BLaER1 treated with 17β-estradiol and CSF1 and Interleukin-3, amounts not matched to agents 10 nM and 100 nM (cell line): ENCODE results near the gene ZNF423.

Experiments
- H3K27ac ChIP-seq, 11 experiments: shearing (Covaris generic); formaldehyde crosslinking; 2 replicates each; pipeline ENCODE4 v1.8.1; 2022
- H3K27me3 ChIP-seq, 11 experiments: shearing (Covaris generic); formaldehyde crosslinking; 2 replicates each; pipeline ENCODE4 v1.8.1; 2022
- H3K36me3 ChIP-seq, 11 experiments: shearing (Covaris generic); formaldehyde crosslinking; 2 replicates each; pipeline ENCODE4 v1.8.1; 2022
- H3K4me1 ChIP-seq, 10 experiments: shearing (Covaris generic); formaldehyde crosslinking; 2 replicates each; pipeline ENCODE4 v1.8.1; 2022
- H3K4me2 ChIP-seq, 11 experiments: shearing (Covaris generic); formaldehyde crosslinking; 2 replicates each; pipeline ENCODE4 v1.8.1; 2022
- H3K4me3 ChIP-seq, 10 experiments: shearing (Covaris generic); formaldehyde crosslinking; 2 replicates each; pipeline ENCODE4 v1.8.1; 2022
- H3K9ac ChIP-seq, 11 experiments: shearing (Covaris generic); formaldehyde crosslinking; 2 replicates each; pipeline ENCODE4 v1.8.1; 2022
- H3K9me3 ChIP-seq, 11 experiments: shearing (Covaris generic); formaldehyde crosslinking; replicated peaks in 1 of 11; 2 replicates each; pipeline ENCODE4 v1.8.1; 2022
- H4K20me1 ChIP-seq, 11 experiments: shearing (Covaris generic); formaldehyde crosslinking; 2 replicates each; pipeline ENCODE4 v1.8.1; 2022
- Cebpa-rat ChIP-seq, 11 experiments: shearing (Covaris generic); IDR thresholded peaks; 2 replicates each; pipeline ENCODE4 v1.8.1; 2022

Gene ZNF423

DNA sequence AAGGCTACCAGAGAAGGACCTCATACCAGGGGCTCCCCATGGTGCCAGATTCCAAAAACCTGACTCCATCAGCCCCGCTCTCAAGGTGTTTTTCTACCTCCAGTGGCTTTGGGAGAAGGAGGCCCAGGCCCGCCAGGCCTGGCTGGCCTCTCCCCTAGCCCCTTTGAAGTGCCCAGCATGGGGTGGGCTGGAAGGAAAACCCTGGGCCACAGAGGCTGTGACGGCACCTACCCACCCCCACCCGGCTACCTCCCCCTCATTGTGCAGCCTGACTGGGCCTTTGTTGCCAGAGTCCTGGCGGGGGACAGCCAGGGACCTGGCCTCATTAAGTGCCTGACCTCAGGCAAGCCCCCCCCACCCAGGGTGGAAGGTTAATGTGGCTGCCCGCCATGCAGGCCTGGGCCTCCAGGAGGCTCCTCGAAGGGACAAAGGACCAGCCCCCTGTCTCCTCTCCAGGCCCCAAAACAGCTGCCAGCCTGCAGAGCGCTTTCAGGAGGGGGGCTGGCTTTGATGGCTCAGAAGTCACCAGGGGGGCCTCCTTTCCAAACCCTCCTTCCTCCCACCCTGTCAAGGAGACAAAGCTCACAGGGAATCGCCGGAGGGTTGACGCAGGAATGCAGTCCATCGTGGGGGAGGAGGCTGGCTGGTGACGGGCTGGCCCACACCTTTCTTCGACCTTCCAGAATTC, 159.4 kb downstream of the ZNF423 start:
- H3K27me3 ChIP-seq: peaks cover 0 to 13% (median 0%) of the 10 kb centered on the region in 11 experiments; a peak in 5 of 22 replicates
- H3K27ac ChIP-seq: peak overlapping the region in 1 of 11 experiments; percentile 25; a peak in 1 of 22 replicates
- H3K4me1 ChIP-seq: peaks cover 32 to 55% (median 53%) of the 10 kb centered on the region in 10 experiments
- H4K20me1 ChIP-seq: no peaks in the 10 kb centered on the region; a peak in 1 of 22 replicates
- H3K4me3 ChIP-seq: no peak overlapping the region
- H3K9ac ChIP-seq: peak overlapping the region in 2 of 11 experiments; percentile 12 to 34; a peak in 1 of 22 replicates
- H3K9me3 ChIP-seq: no peaks in the 10 kb centered on the region
- no peaks in the 10 kb centered on the region for H3K36me3 ChIP-seq
- H3K4me2 ChIP-seq: peak overlapping the region in 8 of 11 experiments; percentile 20 to 96 (median 92); a peak in 13 of 22 replicates
- TF ChIP-seq Cebpa-rat (IDR thresholded peaks at IDR 0.05): no peak

DNA sequence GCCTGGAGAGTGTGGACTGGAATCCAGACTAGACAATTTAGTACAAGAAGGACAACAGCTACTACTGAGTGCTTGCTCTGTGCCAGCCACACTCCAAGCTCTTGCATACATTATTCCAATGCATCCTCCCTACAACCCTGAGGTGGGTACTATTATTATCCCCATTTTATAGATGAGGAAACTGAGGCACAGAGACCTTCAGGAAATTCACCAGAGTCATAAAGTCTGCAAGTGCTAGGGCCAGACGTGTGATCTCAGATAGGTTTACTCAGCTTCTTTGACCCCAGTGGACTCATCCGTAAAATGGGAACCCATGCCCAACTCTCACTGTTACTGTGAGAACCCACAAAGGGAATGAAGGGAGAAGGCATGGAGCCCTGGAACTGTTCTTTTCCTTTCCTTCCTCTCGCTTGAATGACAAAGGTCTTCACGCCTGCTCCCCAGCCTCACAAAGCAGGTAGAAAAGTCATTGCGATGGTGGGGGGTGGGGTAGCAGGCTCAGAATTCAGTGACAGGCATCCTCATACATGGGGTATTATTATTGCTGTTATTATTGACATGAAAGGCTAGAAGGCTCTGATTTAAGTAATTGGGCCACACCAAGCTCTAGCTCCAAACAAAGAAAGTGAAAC, 160.0 kb downstream of the ZNF423 start:
- H3K9ac ChIP-seq: 0 out of 22 replicates have a peak overlapping the region, but pooled peaks of 1 of the 11 experiments have one; percentile 12
- no peaks in the 10 kb centered on the region for H3K36me3 ChIP-seq
- H3K4me3 ChIP-seq: no peak overlapping the region
- peak overlapping the region in 4 of 11 experiments; percentile 78 to 94 (median 92); a peak in 2 of 22 replicates for H3K4me2 ChIP-seq
- H3K27me3 ChIP-seq: peaks cover 0 to 7% (median 0%) of the 10 kb centered on the region in 11 experiments; a peak in 4 of 22 replicates
- H3K9me3 ChIP-seq: no peaks in the 10 kb centered on the region
- H3K4me1 ChIP-seq: peaks cover 26 to 49% (median 46%) of the 10 kb centered on the region in 10 experiments
- no peaks in the 10 kb centered on the region; a peak in 2 of 22 replicates for H4K20me1 ChIP-seq
- no peak for TF ChIP-seq Cebpa-rat (IDR thresholded peaks at IDR 0.05)
- no peak overlapping the region for H3K27ac ChIP-seq

DNA sequence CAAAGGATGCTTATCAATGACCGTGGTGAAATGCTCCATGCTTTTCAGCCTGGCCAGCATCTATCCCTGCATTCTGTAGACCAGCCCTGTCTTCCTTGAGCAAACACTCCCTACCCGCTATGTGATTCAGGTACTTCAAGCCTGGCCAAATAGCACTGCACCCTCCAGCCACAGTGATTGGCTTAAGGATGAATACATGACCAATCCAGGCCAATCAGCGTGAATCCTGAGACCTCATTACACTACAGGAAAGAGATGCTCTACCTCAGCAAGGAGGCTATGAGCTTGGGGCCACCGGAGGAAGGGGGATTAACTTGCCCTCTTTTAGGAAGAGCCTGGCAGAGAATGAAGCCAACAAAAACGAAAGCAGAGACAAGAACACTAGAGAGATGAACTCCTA, 162.5 kb downstream of the ZNF423 start:
- Histone ChIP-seq H3K27ac (no peak overlapping the region), H3K9me3 (no peaks in the 10 kb centered on the region), H3K9ac (no peak overlapping the region), H3K4me2 (no peak overlapping the region), H4K20me1 (peaks cover 0 to 4% (median 0%) of the 10 kb centered on the region in 11 experiments; a peak in 2 of 22 replicates), H3K27me3 (peaks cover 0 to under 1% (median 0%) of the 10 kb centered on the region in 11 experiments; a peak in 1 of 22 replicates), H3K4me1 (peaks cover 2 to 26% (median 23%) of the 10 kb centered on the region in 10 experiments; a peak in 18 of 20 replicates), H3K36me3 (no peaks in the 10 kb centered on the region), H3K4me3 (no peak overlapping the region)
- TF ChIP-seq Cebpa-rat (IDR thresholded peaks at IDR 0.05): no peak

DNA sequence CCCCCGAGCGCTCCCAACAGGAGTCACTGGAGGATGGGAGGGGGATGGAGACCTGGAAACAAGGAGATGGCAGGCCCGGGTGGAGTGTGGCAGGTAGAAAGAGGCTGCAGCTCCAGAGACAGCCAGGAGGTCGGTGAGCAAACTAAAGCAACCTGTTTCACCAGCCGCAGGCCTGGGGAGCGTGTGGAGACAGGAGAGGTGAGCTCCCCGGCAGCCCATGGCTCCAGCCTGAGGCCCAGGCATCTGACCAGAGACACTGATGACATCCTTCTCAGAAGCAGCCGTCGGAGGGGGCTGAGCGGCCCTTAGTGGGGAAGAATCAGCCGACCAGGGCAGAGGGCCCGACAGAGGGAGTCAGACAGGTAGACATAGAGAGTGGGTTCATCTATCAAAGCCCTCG, 165.1 kb downstream of the ZNF423 start:
- Histone ChIP-seq H3K4me2 (no peak overlapping the region), H3K4me3 (no peak overlapping the region), H4K20me1 (peaks cover 0 to 10% (median 0%) of the 10 kb centered on the region in 11 experiments; a peak in 4 of 22 replicates), H3K9me3 (no peaks in the 10 kb centered on the region), H3K9ac (no peak overlapping the region), H3K27me3 (peaks cover 0 to 10% (median 0%) of the 10 kb centered on the region in 11 experiments; a peak in 4 of 22 replicates), H3K4me1 (peaks cover 13 to 26% (median 20%) of the 10 kb centered on the region in 10 experiments), H3K27ac (no peak overlapping the region), H3K36me3 (no peaks in the 10 kb centered on the region)
- no peak for TF ChIP-seq Cebpa-rat (IDR thresholded peaks at IDR 0.05)

DNA sequence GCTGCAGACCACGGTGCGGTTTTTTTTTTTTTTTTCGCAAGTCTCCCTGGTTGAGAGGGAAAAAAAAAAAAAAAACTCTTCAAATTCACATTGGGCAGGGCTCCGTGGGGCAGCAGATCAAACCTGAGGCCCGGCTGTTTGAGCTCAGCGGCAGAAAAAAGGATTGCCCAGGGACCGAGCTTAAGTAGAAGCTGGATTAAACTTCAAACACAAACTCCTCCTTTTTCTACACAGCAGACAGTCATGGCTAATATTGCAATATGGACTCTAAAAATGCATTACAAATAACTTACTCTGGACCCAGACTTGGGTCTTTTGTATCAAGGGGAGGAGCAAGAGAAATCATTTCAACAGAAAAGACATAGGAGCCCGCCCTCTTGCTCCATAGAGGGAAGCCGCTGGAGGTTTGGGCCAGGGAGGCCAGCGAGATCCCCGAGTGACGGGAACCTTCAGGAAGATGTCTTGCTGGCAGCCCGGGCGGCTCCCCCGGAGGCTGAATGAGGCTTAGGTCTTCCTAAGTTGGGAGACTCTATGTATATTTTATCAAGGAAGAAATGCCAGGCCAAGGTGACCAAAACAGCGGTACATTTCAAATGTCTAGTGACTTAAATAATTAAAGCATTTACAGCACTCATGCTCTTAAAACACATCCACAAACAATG, 167.7 kb downstream of the ZNF423 start:
- Histone ChIP-seq H3K9ac (peak overlapping the region in 4 of 11 experiments; percentile 5 to 33 (median 26); a peak in 3 of 22 replicates), H3K9me3 (no peaks in the 10 kb centered on the region), H3K27ac (no peak overlapping the region), H3K36me3 (no peaks in the 10 kb centered on the region), H4K20me1 (peaks cover 0 to 12% (median 0%) of the 10 kb centered on the region in 11 experiments; a peak in 4 of 22 replicates), H3K4me1 (peaks cover 13 to 26% (median 20%) of the 10 kb centered on the region in 10 experiments), H3K4me2 (peak overlapping the region in 10 of 11 experiments; percentile 51 to 83 (median 75); a peak in 20 of 22 replicates), H3K4me3 (no peak overlapping the region), H3K27me3 (peaks cover 0 to 10% (median 0%) of the 10 kb centered on the region in 11 experiments; a peak in 4 of 22 replicates)
- TF ChIP-seq Cebpa-rat (IDR thresholded peaks at IDR 0.05): no peak

DNA sequence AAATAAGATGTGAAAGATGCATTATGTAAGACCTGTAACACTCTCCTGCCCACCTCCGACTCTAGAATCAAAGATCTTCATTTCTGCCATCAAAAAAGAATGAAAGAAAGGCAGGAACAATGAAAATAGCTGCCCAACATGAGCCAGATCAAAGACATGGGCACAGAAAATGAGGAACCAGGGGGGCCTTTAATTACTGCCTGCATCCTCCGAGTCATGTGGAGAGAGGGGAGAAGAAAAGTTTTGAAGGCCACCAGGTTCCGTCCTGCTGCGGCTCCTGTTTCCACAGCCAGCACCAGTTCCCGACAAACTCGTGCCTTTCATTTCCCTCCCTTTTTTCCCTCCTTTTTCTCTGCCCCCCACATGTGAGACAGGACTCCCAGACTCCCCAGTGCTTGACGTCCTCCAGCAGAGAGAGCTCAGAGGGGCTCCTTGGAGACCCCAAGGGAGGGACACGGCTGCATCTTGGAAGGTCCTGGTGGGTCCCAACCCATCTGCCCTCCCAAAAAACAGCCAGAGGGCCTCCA, 168.4 kb downstream of the ZNF423 start:
- no peaks in the 10 kb centered on the region for H3K36me3 ChIP-seq
- H3K9me3 ChIP-seq: peaks cover 0 to under 1% (median 0%) of the 10 kb centered on the region in 11 experiments; a peak in 1 of 22 replicates
- no peak overlapping the region for H3K4me3 ChIP-seq
- H3K4me2 ChIP-seq: peak overlapping the region; percentile 47 to 83 (median 73)
- H3K27me3 ChIP-seq: peaks cover 0 to 10% (median 0%) of the 10 kb centered on the region in 11 experiments; a peak in 4 of 22 replicates
- no peak for TF ChIP-seq Cebpa-rat (IDR thresholded peaks at IDR 0.05)
- H3K9ac ChIP-seq: peak overlapping the region in 5 of 11 experiments; percentile 5 to 33 (median 25); a peak in 4 of 22 replicates
- peaks cover 0 to 12% (median 0%) of the 10 kb centered on the region in 11 experiments; a peak in 4 of 22 replicates for H4K20me1 ChIP-seq
- peaks cover 13 to 26% (median 20%) of the 10 kb centered on the region in 10 experiments for H3K4me1 ChIP-seq
- H3K27ac ChIP-seq: no peak overlapping the region

DNA sequence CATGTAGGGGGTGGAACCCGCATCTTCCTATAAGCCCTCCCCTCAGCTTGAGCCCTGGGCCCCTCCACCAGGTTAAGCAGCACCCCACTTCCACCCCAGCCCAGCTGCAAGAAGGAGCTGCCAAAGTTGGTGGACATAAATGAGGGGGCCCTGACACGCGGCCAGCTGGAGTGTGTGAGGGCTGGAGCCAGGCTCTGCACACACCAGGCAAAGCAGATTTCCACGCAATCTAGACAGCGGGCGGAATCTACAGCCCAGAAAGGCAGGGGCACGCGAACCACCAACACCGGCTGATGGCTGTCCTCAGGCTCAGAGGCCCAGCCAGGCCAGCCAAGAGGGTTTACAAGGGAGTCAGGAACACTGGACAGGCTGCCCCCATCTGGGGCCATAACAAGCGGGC, 171.2 kb downstream of the ZNF423 start:
- H3K9me3 ChIP-seq: peaks cover 19 to 27% (median 21%) of the 10 kb centered on the region in 11 experiments
- no peak for TF ChIP-seq Cebpa-rat (IDR thresholded peaks at IDR 0.05)
- H3K4me1 ChIP-seq: peaks cover 13 to 26% (median 20%) of the 10 kb centered on the region in 10 experiments
- no peak overlapping the region for H3K27ac ChIP-seq
- peaks cover 0 to 10% (median 0%) of the 10 kb centered on the region in 11 experiments; a peak in 4 of 22 replicates for H3K27me3 ChIP-seq
- no peak overlapping the region for H3K4me2 ChIP-seq
- H3K9ac ChIP-seq: no peak overlapping the region
- H3K36me3 ChIP-seq: peaks cover 5 to 19% (median 13%) of the 10 kb centered on the region in 11 experiments; a peak in 17 of 22 replicates
- peaks cover 0 to 10% (median 0%) of the 10 kb centered on the region in 11 experiments; a peak in 2 of 22 replicates for H4K20me1 ChIP-seq
- no peak overlapping the region for H3K4me3 ChIP-seq

DNA sequence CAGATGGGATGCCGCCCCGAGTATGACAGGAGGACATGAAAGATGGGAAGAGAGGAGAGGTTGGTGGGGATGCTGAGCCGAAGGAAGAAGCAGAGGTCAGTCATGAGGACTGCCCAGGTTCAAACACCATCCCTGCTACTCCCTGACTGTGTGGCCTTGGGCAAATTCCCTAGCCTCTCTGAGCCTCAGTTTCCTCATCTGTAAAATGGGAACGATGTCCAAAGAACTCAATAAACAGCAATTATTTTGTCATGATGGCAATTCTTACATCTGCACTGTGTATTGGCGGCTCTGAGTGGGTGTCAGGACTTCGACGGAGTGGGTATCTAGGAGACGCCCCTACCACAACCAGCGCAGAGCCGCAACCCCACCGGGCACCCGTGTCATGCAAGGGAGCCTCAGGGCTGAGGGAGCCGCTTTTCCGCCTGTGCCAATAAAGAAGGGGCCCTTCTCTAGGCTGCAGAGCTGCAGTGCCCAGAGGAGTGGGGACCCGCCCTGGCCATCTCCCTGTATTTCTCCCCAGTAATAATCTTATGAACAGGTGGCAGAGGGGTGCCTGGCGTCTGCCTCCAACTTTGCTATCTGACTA, 173.2 kb downstream of the ZNF423 start:
- Histone ChIP-seq H3K36me3 (peaks cover 5 to 23% (median 15%) of the 10 kb centered on the region in 11 experiments; a peak in 17 of 22 replicates), H4K20me1 (peaks cover 0 to 10% (median 0%) of the 10 kb centered on the region in 11 experiments; a peak in 2 of 22 replicates), H3K27ac (no peak overlapping the region), H3K4me2 (no peak overlapping the region), H3K9ac (no peak overlapping the region), H3K4me3 (no peak overlapping the region), H3K4me1 (peaks cover 10 to 15% (median 12%) of the 10 kb centered on the region in 10 experiments), H3K27me3 (peaks cover 0 to 6% (median 0%) of the 10 kb centered on the region in 11 experiments; a peak in 3 of 22 replicates), H3K9me3 (peaks cover 28 to 37% (median 30%) of the 10 kb centered on the region in 11 experiments)
- no peak for TF ChIP-seq Cebpa-rat (IDR thresholded peaks at IDR 0.05)
